ENCODE data around the gene CNTN4.

Gene CNTN4

GRCh38 chr3:2452249-2452648 is 353.6 kb downstream of the CNTN4 start:
- Histone ChIP-seq H3K9me3 (ENCODE audit: control insufficient read depth, insufficient read depth, low read length) (no peaks in the 10 kb centered on the region), H3K9ac (ENCODE audit: low read depth, low read length) (no peak overlapping the region), H3K36me3 (ENCODE audit: insufficient read depth, low read length) (no peaks in the 10 kb centered on the region), H3K4me1 (ENCODE audit: insufficient read depth, low read length) (peaks cover 8% of the 10 kb centered on the region)

- Histone ChIP-seq H3K9ac (ENCODE audit: low read depth, low read length) (no peak overlapping the region), H3K36me3 (ENCODE audit: insufficient read depth, low read length) (no peaks in the 10 kb centered on the region), H3K9me3 (ENCODE audit: control insufficient read depth, insufficient read depth, low read length) (no peaks in the 10 kb centered on the region), H3K4me1 (ENCODE audit: insufficient read depth, low read length) (peaks cover 8% of the 10 kb centered on the region)
Observed at GRCh38 chr3:2454865-2455264, 356.2 kb downstream of the CNTN4 start.

GRCh38 chr3:2456788-2457187 is 358.1 kb downstream of the CNTN4 start:
- Histone ChIP-seq H3K9ac (ENCODE audit: low read depth, low read length) (no peak overlapping the region), H3K9me3 (ENCODE audit: control insufficient read depth, insufficient read depth, low read length) (no peaks in the 10 kb centered on the region), H3K36me3 (ENCODE audit: insufficient read depth, low read length) (no peaks in the 10 kb centered on the region), H3K4me1 (ENCODE audit: insufficient read depth, low read length) (peaks cover 8% of the 10 kb centered on the region)

GRCh38 chr3:2458816-2459215 is 360.1 kb downstream of the CNTN4 start:
- H3K9ac ChIP-seq (ENCODE audit: low read depth, low read length): no peak overlapping the region
- H3K4me1 ChIP-seq (ENCODE audit: insufficient read depth, low read length): no peaks in the 10 kb centered on the region
- no peaks in the 10 kb centered on the region for H3K9me3 ChIP-seq (ENCODE audit: control insufficient read depth, insufficient read depth, low read length)
- no peaks in the 10 kb centered on the region for H3K36me3 ChIP-seq (ENCODE audit: insufficient read depth, low read length)

GRCh38 chr3:2465842-2466241 is 367.2 kb downstream of the CNTN4 start:
- Histone ChIP-seq H3K9ac (ENCODE audit: low read depth, low read length) (no peak overlapping the region), H3K4me1 (ENCODE audit: insufficient read depth, low read length) (no peaks in the 10 kb centered on the region), H3K36me3 (ENCODE audit: insufficient read depth, low read length) (no peaks in the 10 kb centered on the region), H3K9me3 (ENCODE audit: control insufficient read depth, insufficient read depth, low read length) (no peaks in the 10 kb centered on the region)

GRCh38 chr3:2468816-2469215 is 370.1 kb downstream of the CNTN4 start:
- Histone ChIP-seq H3K9ac (ENCODE audit: low read depth, low read length) (no peak overlapping the region), H3K36me3 (ENCODE audit: insufficient read depth, low read length) (no peaks in the 10 kb centered on the region), H3K4me1 (ENCODE audit: insufficient read depth, low read length) (no peaks in the 10 kb centered on the region), H3K9me3 (ENCODE audit: control insufficient read depth, insufficient read depth, low read length) (no peaks in the 10 kb centered on the region)

- Histone ChIP-seq H3K4me1 (ENCODE audit: insufficient read depth, low read length) (no peaks in the 10 kb centered on the region), H3K9ac (ENCODE audit: low read depth, low read length) (no peak overlapping the region), H3K36me3 (ENCODE audit: insufficient read depth, low read length) (no peaks in the 10 kb centered on the region), H3K9me3 (ENCODE audit: control insufficient read depth, insufficient read depth, low read length) (no peaks in the 10 kb centered on the region; the same call in 1 of the 2 replicates)
Observed at GRCh38 chr3:2476996-2477395, 378.3 kb downstream of the CNTN4 start.

GRCh38 chr3:2477620-2478019 is 379.0 kb downstream of the CNTN4 start:
- Histone ChIP-seq H3K4me1 (ENCODE audit: insufficient read depth, low read length) (no peaks in the 10 kb centered on the region), H3K9me3 (ENCODE audit: control insufficient read depth, insufficient read depth, low read length) (no peaks in the 10 kb centered on the region; the same call in 1 of the 2 replicates), H3K9ac (ENCODE audit: low read depth, low read length) (no peak overlapping the region), H3K36me3 (ENCODE audit: insufficient read depth, low read length) (no peaks in the 10 kb centered on the region)

- no peaks in the 10 kb centered on the region for H3K4me1 ChIP-seq (ENCODE audit: insufficient read depth, low read length)
- no peaks in the 10 kb centered on the region for H3K36me3 ChIP-seq (ENCODE audit: insufficient read depth, low read length)
- no peak overlapping the region for H3K9ac ChIP-seq (ENCODE audit: low read depth, low read length)
- no peaks in the 10 kb centered on the region; the same call in 1 of the 2 replicates for H3K9me3 ChIP-seq (ENCODE audit: control insufficient read depth, insufficient read depth, low read length)
Observed at GRCh38 chr3:2484162-2485026, 385.7 kb downstream of the CNTN4 start.

GRCh38 chr3:2485027-2485375 is 386.3 kb downstream of the CNTN4 start:
- no peaks in the 10 kb centered on the region; the same call in 1 of the 2 replicates for H3K9me3 ChIP-seq (ENCODE audit: control insufficient read depth, insufficient read depth, low read length)
- H3K36me3 ChIP-seq (ENCODE audit: insufficient read depth, low read length): no peaks in the 10 kb centered on the region

GRCh38 chr3:2495746-2496145 is 397.1 kb downstream of the CNTN4 start:
- Histone ChIP-seq H3K9ac (ENCODE audit: low read depth, low read length) (no peak overlapping the region), H3K36me3 (ENCODE audit: insufficient read depth, low read length) (no peaks in the 10 kb centered on the region), H3K9me3 (ENCODE audit: control insufficient read depth, insufficient read depth, low read length) (no peaks in the 10 kb centered on the region), H3K4me1 (ENCODE audit: insufficient read depth, low read length) (peaks cover 13% of the 10 kb centered on the region; the same call in 1 of the 2 replicates)

More at GRCh38 chr3:2485027-2485375, 386.3 kb downstream of the CNTN4 start:
- no peak overlapping the region for H3K9ac ChIP-seq (ENCODE audit: low read depth, low read length)
- H3K4me1 ChIP-seq (ENCODE audit: insufficient read depth, low read length): no peaks in the 10 kb centered on the region

GRCh38 chr3:2504912-2505311 is 406.2 kb downstream of the CNTN4 start:
- no peaks in the 10 kb centered on the region for H3K9me3 ChIP-seq (ENCODE audit: control insufficient read depth, insufficient read depth, low read length)
- H3K36me3 ChIP-seq (ENCODE audit: insufficient read depth, low read length): no peaks in the 10 kb centered on the region
- no peaks in the 10 kb centered on the region for H3K4me1 ChIP-seq (ENCODE audit: insufficient read depth, low read length)
- H3K9ac ChIP-seq (ENCODE audit: low read depth, low read length): no peak overlapping the region

- no peak overlapping the region for H3K9ac ChIP-seq (ENCODE audit: low read depth, low read length)
- H3K36me3 ChIP-seq (ENCODE audit: insufficient read depth, low read length): no peaks in the 10 kb centered on the region
- peaks cover 12% of the 10 kb centered on the region; the same call in 1 of the 2 replicates for H3K4me1 ChIP-seq (ENCODE audit: insufficient read depth, low read length)
- H3K9me3 ChIP-seq (ENCODE audit: control insufficient read depth, insufficient read depth, low read length): no peaks in the 10 kb centered on the region
Observed at GRCh38 chr3:2506776-2507175, 408.1 kb downstream of the CNTN4 start.

GRCh38 chr3:2510591-2511145 is 412.0 kb downstream of the CNTN4 start:
- no peaks in the 10 kb centered on the region for H3K36me3 ChIP-seq (ENCODE audit: insufficient read depth, low read length)
- H3K9ac ChIP-seq (ENCODE audit: low read depth, low read length): no peak overlapping the region
- H3K9me3 ChIP-seq (ENCODE audit: control insufficient read depth, insufficient read depth, low read length): no peaks in the 10 kb centered on the region
- H3K4me1 ChIP-seq (ENCODE audit: insufficient read depth, low read length): peaks cover 12% of the 10 kb centered on the region; the same call in 1 of the 2 replicates

GRCh38 chr3:2511356-2511755 is 412.7 kb downstream of the CNTN4 start:
- H3K9ac ChIP-seq (ENCODE audit: low read depth, low read length): no peak overlapping the region
- peaks cover 12% of the 10 kb centered on the region; the same call in 1 of the 2 replicates for H3K4me1 ChIP-seq (ENCODE audit: insufficient read depth, low read length)
- no peaks in the 10 kb centered on the region for H3K36me3 ChIP-seq (ENCODE audit: insufficient read depth, low read length)
- no peaks in the 10 kb centered on the region for H3K9me3 ChIP-seq (ENCODE audit: control insufficient read depth, insufficient read depth, low read length)
